NK-92 (cell line): ENCODE results near the gene BEST3.

Experiments
- DNase-seq: peaks from one replicate; lab custom pipeline; 2025; ENCODE audit not compliant: unreplicated experiment; lab: John Stamatoyannopoulos, UW

BEST3 gene

GRCh38 chr12:69698769-69699540 is at the start of gene BEST3:
BEST3 (minus strand) TSS chr12:69699303; CDS start chr12:69697798, 1,505 bp downstream.
- no peak for DNase-seq

GRCh38 chr12:69744109-69744508 is 45.0 kb upstream of the BEST3 start:
- DNase-seq, result no peak

- no peak for DNase-seq
Measured at GRCh38 chr12:69739287-69740191, 40.4 kb upstream of the BEST3 start.

GRCh38 chr12:69738351-69739286 is 39.5 kb upstream of the BEST3 start, which contains the start of gene RAB3IP:
RAB3IP (plus strand) TSS chr12:69738860; CDS start chr12:69755409, 16,549 bp downstream.
- DNase-seq, result peak; percentile 44

GRCh38 chr12:69733638-69734037 is 34.5 kb upstream of the BEST3 start:
- no peak for DNase-seq

- no peak for DNase-seq
Measured at GRCh38 chr12:69732088-69732487, 33.0 kb upstream of the BEST3 start.

- no peak for DNase-seq
Measured at GRCh38 chr12:69726922-69727321, 27.8 kb upstream of the BEST3 start.

- DNase-seq, result no peak
Measured at GRCh38 chr12:69720750-69721149, 21.6 kb upstream of the BEST3 start.

- no peak for DNase-seq
Measured at GRCh38 chr12:69719336-69720316, 20.5 kb upstream of the BEST3 start.

- DNase-seq, result no peak
Measured at GRCh38 chr12:69714542-69714941, 15.4 kb upstream of the BEST3 start.

- DNase-seq, result no peak
Measured at GRCh38 chr12:69712826-69713225, 13.7 kb upstream of the BEST3 start.

- DNase-seq, result no peak
Measured at GRCh38 chr12:69708649-69709048, 9.5 kb upstream of the BEST3 start.

GRCh38 chr12:69704357-69704756 is 5.3 kb upstream of the BEST3 start:
- DNase-seq, result no peak

- no peak for DNase-seq
Measured at GRCh38 chr12:69703146-69703642, 4.1 kb upstream of the BEST3 start.

GRCh38 chr12:69701826-69702225 is 2.7 kb upstream of the BEST3 start:
- DNase-seq, result no peak

GRCh38 chr12:69698054-69698453 is 1.0 kb downstream of the BEST3 start:
- DNase-seq, result no peak

- no peak for DNase-seq
Measured at GRCh38 chr12:69694123-69694522, 5.0 kb downstream of the BEST3 start.

- no peak for DNase-seq
Measured at GRCh38 chr12:69689638-69690037, 9.5 kb downstream of the BEST3 start.
